Eye (tissue), 1 donor: ENCODE measurements around the gene FBXO17.
"Not testable (repeated sequence)": the region's sequence is repeated elsewhere in the genome, so short reads cannot be mapped to it uniquely, and the experiment has no call there.

Source experiments
- DNase-seq: peaks from one replicate; pipeline ENCODE4 v3.0.0-alpha.2; 2015

FBXO17 gene

DNA sequence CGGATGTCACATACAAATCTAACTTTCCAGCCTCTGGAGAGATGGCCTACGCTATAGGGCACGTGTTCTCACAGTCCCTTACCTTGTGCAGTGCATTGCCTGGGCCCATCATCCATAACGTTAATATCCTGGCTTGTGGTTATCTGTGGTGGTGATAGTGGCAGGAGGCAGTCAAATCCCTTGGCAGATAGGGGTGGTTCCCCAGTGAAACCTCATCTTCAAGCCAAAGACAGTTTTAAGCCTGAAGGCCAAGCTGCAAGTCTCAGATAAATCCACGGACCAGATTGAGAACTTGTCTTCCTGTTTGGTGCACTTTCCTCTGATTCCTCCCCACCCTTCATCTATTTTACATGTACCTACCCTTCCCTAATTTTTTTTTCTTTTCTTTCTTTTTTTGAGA lies 4.3 kb upstream of the FBXO17 start:
- no peak for DNase-seq

DNA sequence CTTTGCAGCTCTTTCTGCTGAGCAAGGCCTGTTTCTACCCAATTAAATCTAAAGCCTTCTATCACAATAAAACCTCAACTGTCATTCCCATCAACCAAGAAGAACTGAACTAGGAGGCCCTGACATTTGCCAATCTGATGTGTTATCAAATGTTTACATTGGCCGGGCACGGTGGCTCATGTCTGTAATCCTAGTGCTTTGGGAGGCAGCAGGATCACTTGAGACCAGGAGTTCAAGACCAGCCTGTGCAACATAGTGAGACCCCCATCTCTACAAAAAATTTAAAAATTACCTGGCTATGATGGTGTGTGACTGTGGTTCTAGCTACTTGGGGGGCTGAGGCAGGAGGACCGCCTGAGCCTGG lies 2.8 kb upstream of the FBXO17 start:
- DNase-seq, result no peak

- no peak for DNase-seq
Measured at GRCh38 chr19:38977445-38978325, 2.1 kb upstream of the FBXO17 start.

- peak; percentile 73 for DNase-seq
Measured at GRCh38 chr19:38975861-38976271, 324 bp upstream of the FBXO17 start.

DNA sequence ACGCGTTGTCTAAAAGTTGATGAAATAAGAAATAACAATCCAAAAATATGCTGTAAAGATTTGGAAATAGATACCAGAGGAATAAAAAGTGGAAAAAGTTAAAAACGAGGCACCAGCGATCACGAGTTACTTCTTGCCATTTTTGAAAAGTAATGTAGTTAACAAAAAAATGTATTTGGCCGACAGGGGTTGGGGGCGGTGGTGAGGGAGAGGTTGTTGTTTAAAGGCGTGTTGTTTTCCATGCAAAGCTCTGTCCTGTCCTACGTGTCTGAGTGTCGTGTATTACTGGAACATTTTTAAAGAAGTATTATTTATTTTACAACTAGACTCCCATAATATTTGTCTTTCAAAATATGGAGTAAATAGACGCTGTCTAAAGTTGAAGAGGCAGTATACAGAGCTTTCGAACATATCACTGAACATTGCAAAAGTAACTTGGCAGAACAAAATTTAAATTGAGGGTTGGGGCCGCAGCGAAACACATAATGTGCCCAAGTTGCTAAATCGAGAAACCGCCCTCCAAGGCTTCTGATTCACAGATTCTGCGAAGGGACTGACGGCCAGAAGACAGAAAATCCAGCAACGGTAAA lies 823 bp downstream of the FBXO17 start:
- no peak for DNase-seq

GRCh38 chr19:38971672-38972071 lies 3.9 kb downstream of the FBXO17 start:
- DNase-seq, result no peak

- no peak for DNase-seq
Measured at GRCh38 chr19:38970664-38971532, 4.6 kb downstream of the FBXO17 start.

GRCh38 chr19:38966149-38966548 lies 9.4 kb downstream of the FBXO17 start:
- not testable (repeated sequence) for DNase-seq

DNA sequence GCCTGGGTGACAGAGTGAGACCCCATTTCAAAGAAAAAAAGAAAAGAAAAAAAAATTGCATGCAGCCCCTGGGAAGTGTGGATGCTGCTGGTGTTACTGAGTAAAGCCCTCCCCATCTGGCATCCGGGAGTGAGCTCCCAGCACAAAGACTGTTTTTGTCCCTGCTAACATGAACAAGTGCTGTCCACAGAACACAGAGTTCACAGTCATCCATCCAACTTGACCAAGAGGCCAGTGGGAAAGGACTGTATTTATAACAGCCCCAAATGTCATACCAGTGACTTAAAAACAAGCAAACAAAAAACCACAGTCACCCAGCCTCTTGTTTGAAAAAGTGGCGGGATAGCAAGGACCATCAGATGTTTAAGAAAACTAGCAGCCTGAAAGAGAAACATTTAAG lies 10.8 kb downstream of the FBXO17 start:
- DNase-seq, result no peak

DNA sequence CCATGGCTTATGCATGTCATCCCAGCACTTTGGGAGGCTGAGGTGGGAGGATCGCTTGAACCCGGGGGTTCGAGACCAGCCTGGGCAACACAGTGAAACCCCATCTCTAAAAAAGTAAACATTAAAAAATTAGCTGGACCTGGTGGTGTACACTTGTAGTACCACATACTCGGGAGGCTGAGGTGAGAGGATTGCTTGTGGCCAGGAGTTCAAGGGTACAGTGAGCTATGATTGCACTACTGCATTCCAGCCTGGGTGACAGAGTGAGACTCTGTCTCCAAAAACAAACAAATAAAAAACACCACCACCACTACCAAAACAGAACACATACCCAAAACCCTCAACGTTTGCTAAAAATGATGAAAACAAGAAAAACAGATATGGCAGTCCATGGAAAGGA lies 15.9 kb downstream of the FBXO17 start:
- DNase-seq, result no peak

- no peak for DNase-seq
Measured at GRCh38 chr19:38958301-38958700, 17.2 kb downstream of the FBXO17 start.

GRCh38 chr19:38956264-38956663 lies 19.3 kb downstream of the FBXO17 start:
- no peak for DNase-seq

GRCh38 chr19:38953677-38954076 lies 21.9 kb downstream of the FBXO17 start:
- DNase-seq, result no peak

DNA sequence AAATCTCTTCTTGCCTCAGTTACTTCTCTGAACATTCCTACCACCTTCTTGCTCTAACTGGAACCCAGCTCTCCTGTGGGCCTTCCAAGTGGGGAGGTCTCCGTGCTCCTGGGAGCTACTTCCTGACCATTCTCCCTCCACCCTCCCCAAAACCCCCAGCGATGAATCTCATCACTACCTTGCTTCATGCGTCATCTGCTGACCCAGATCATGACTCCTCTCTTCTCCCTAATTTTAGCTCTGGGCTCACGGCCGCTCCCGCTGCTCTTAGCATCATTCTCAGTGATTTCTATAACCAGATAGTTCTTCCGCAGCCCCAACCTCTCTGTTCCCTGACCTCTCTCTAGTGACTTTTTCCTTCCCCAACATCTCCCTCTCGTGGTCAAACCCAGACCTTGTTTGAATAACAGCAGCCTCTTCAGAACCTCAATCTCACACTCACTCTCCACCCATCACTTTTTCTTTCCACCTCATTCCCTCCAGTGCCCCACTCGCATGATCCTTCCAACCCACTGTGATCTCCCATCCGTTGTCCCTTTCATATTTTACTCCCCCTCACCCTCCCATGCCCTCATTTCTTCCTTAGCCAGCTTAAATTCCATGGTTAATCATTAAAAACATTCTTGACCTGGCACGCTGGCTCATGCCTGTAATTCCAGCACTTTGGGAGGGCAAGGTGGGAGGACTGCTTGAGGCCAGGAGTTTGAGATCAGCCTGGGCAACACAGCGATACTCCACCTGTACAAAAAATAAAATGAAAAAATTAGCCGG lies 23.0 kb downstream of the FBXO17 start:
- DNase-seq, result peak; percentile 73

- DNase-seq, result no peak
Measured at GRCh38 chr19:38951187-38951586, 24.4 kb downstream of the FBXO17 start.

GRCh38 chr19:38949580-38950367 lies 25.8 kb downstream of the FBXO17 start:
- peak; percentile 96 for DNase-seq

GRCh38 chr19:38946229-38947010 lies 29.1 kb downstream of the FBXO17 start:
- no peak for DNase-seq

GRCh38 chr19:38945562-38946228 lies 29.8 kb downstream of the FBXO17 start:
- DNase-seq, result no peak

DNA sequence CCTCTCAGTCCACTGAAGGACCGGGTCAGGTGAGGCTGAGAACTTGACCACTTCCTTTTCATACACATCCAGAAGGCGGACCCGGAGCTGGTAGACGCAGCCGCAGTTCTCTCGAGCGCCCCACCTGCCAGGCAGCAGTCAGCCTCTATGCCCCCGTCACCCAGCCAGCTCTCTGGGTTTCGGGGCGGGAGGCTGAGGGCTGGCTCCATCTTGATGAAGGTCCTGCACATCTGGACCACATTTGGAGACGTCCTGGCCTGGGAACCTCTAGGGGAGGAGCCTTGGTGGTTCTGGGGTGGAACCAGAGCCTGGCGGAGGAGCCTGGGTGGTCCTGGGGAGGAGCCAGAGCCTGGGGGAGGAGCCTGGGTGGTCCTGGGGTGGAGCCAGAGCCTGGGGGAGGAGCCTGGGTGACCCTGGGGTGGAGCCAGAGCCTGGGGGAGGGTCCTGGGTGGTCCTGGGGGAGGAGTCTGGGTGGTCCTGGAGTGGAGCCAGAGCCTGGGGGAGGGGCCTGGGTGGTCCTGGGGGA lies 30.5 kb downstream of the FBXO17 start:
- DNase-seq, result no peak

- DNase-seq, result no peak
Measured at GRCh38 chr19:38942471-38943181, 32.9 kb downstream of the FBXO17 start.
